Activated naive CD8-positive, alpha-beta T cell treated with anti-CD3 and anti-CD28 coated beads for 36 hours (primary cell): Measurements from ENCODE around the gene FAM25A. TPM values are rescaled to one million over a fixed set of nuclear protein-coding genes. Genes with fewer than 3 reads are reported as not detected.
A peak's percentile ranks its signal among the peaks of the same experiment; 100 is the strongest.
"Not testable (repeated sequence)": the region's sequence is repeated elsewhere in the genome, so short reads cannot be mapped to it uniquely, and the experiment has no call there.

Experiments used
- DNase-seq: peaks from one replicate; pipeline ENCODE4 v3.0.0; 2021
- H3K27ac Mint-ChIP-seq: one replicate; pipeline ENCODE4 v1.8.0; 2022; ENCODE audit warnings: mild to moderate bottlenecking, moderate library complexity, mixed read lengths
- H3K27me3 Mint-ChIP-seq: one replicate; pipeline ENCODE4 v1.8.0; 2022; ENCODE audit warnings: mild to moderate bottlenecking, mixed read lengths
- H3K36me3 Mint-ChIP-seq: one replicate; pipeline ENCODE4 v1.8.0; 2021; ENCODE audit warnings: mild to moderate bottlenecking, mixed read lengths
- H3K4me1 Mint-ChIP-seq: one replicate; pipeline ENCODE4 v1.8.0; 2021; ENCODE audit warnings: mixed read lengths
- H3K4me3 Mint-ChIP-seq: one replicate; pipeline ENCODE4 v1.8.0; 2022; ENCODE audit warnings: mild to moderate bottlenecking, moderate library complexity, mixed read lengths
- H3K9me3 Mint-ChIP-seq: one replicate; pipeline ENCODE4 v1.8.0; 2022; ENCODE audit warnings: mixed read lengths
- total RNA-seq, 2 experiments: library from RNA; stranded (reverse); gene quantifications; one replicate each; pipeline ENCODE4 v1.2.3, GENCODE V29; 2021

FAM25A gene
- total RNA-seq, 2 experiments from 2014 or later = not detected

GRCh38 chr10:86992929-86993328 is 27.2 kb upstream of the FAM25A start:
- no peaks in the 10 kb centered on the region for H3K36me3 Mint-ChIP-seq
- no peak overlapping the region for H3K4me3 Mint-ChIP-seq
- DNase-seq = no peak
- H3K27me3 Mint-ChIP-seq = peaks cover 7% of the 10 kb centered on the region
- no peak overlapping the region for H3K27ac Mint-ChIP-seq
- no peaks in the 10 kb centered on the region for H3K4me1 Mint-ChIP-seq
- H3K9me3 Mint-ChIP-seq = no peaks in the 10 kb centered on the region

- H3K9me3 Mint-ChIP-seq, H3K27me3 Mint-ChIP-seq, H3K36me3 Mint-ChIP-seq, DNase-seq, H3K27ac Mint-ChIP-seq, H3K4me1 Mint-ChIP-seq, H3K4me3 Mint-ChIP-seq: not testable (repeated sequence)
Observed at GRCh38 chr10:86999802-87000403, 20.2 kb upstream of the FAM25A start.

GRCh38 chr10:87000491-87000890 is 19.6 kb upstream of the FAM25A start:
- H3K27me3 Mint-ChIP-seq = no peaks in the 10 kb centered on the region
- H3K27ac Mint-ChIP-seq = no peak overlapping the region
- no peaks in the 10 kb centered on the region for H3K4me1 Mint-ChIP-seq
- H3K9me3 Mint-ChIP-seq = no peaks in the 10 kb centered on the region
- no peak overlapping the region for H3K4me3 Mint-ChIP-seq
- H3K36me3 Mint-ChIP-seq = no peaks in the 10 kb centered on the region
- DNase-seq = no peak

- not testable (repeated sequence) for DNase-seq, H3K36me3 Mint-ChIP-seq, H3K4me3 Mint-ChIP-seq, H3K9me3 Mint-ChIP-seq, H3K4me1 Mint-ChIP-seq, H3K27ac Mint-ChIP-seq, H3K27me3 Mint-ChIP-seq
Observed at GRCh38 chr10:87007124-87007523, 13.0 kb upstream of the FAM25A start.

GRCh38 chr10:87007674-87008073 is 12.4 kb upstream of the FAM25A start:
- H3K9me3 Mint-ChIP-seq, H3K27me3 Mint-ChIP-seq: not testable (repeated sequence)

GRCh38 chr10:87008303-87008702 is 11.8 kb upstream of the FAM25A start:
- H3K9me3 Mint-ChIP-seq, H3K4me3 Mint-ChIP-seq, DNase-seq, H3K27ac Mint-ChIP-seq, H3K27me3 Mint-ChIP-seq, H3K36me3 Mint-ChIP-seq, H3K4me1 Mint-ChIP-seq: not testable (repeated sequence)

More at GRCh38 chr10:87007674-87008073, 12.4 kb upstream of the FAM25A start:
- H3K4me1 Mint-ChIP-seq, H3K27ac Mint-ChIP-seq, H3K36me3 Mint-ChIP-seq, DNase-seq, H3K4me3 Mint-ChIP-seq: not testable (repeated sequence)

GRCh38 chr10:87009134-87009696 is 10.9 kb upstream of the FAM25A start:
- H3K4me1 Mint-ChIP-seq, H3K9me3 Mint-ChIP-seq, H3K27me3 Mint-ChIP-seq, H3K4me3 Mint-ChIP-seq, H3K36me3 Mint-ChIP-seq, DNase-seq, H3K27ac Mint-ChIP-seq: not testable (repeated sequence)

- H3K36me3 Mint-ChIP-seq, H3K27ac Mint-ChIP-seq, H3K4me3 Mint-ChIP-seq, H3K9me3 Mint-ChIP-seq, DNase-seq, H3K4me1 Mint-ChIP-seq, H3K27me3 Mint-ChIP-seq: not testable (repeated sequence)
Observed at GRCh38 chr10:87013528-87013927, 6.6 kb upstream of the FAM25A start.

GRCh38 chr10:87014986-87015716 is 4.9 kb upstream of the FAM25A start:
- H3K36me3 Mint-ChIP-seq, H3K4me1 Mint-ChIP-seq, H3K27me3 Mint-ChIP-seq, H3K27ac Mint-ChIP-seq, H3K9me3 Mint-ChIP-seq, H3K4me3 Mint-ChIP-seq, DNase-seq: not testable (repeated sequence)

GRCh38 chr10:87018127-87018526 is 2.0 kb upstream of the FAM25A start:
- H3K9me3 Mint-ChIP-seq, DNase-seq, H3K27ac Mint-ChIP-seq, H3K4me3 Mint-ChIP-seq, H3K4me1 Mint-ChIP-seq, H3K36me3 Mint-ChIP-seq, H3K27me3 Mint-ChIP-seq: not testable (repeated sequence)

- not testable (repeated sequence) for H3K27ac Mint-ChIP-seq, H3K9me3 Mint-ChIP-seq, H3K4me1 Mint-ChIP-seq, H3K4me3 Mint-ChIP-seq, DNase-seq, H3K27me3 Mint-ChIP-seq, H3K36me3 Mint-ChIP-seq
Observed at GRCh38 chr10:87019066-87019465, 1.0 kb upstream of the FAM25A start.

GRCh38 chr10:87019504-87019903 is 590 bp upstream of the FAM25A start:
- not testable (repeated sequence) for H3K36me3 Mint-ChIP-seq, H3K27me3 Mint-ChIP-seq, DNase-seq, H3K4me3 Mint-ChIP-seq, H3K27ac Mint-ChIP-seq, H3K9me3 Mint-ChIP-seq, H3K4me1 Mint-ChIP-seq

- Mint-ChIP-seq H3K4me1 (peaks cover 15% of the 10 kb centered on the region), H3K27ac (peak overlapping the region; percentile 83)
- DNase-seq = peak; percentile 38
- not testable (repeated sequence) for H3K4me3 Mint-ChIP-seq, H3K9me3 Mint-ChIP-seq, H3K27me3 Mint-ChIP-seq, H3K36me3 Mint-ChIP-seq
Observed at GRCh38 chr10:87025285-87025958, 5.3 kb downstream of the FAM25A start.

- not testable (repeated sequence) for H3K9me3 Mint-ChIP-seq, H3K4me3 Mint-ChIP-seq, H3K27ac Mint-ChIP-seq, H3K36me3 Mint-ChIP-seq, DNase-seq, H3K27me3 Mint-ChIP-seq
- H3K4me1 Mint-ChIP-seq = peaks cover 15% of the 10 kb centered on the region
Observed at GRCh38 chr10:87026747-87027508, 6.8 kb downstream of the FAM25A start.

GRCh38 chr10:87030419-87030818 is 10.3 kb downstream of the FAM25A start:
- H3K36me3 Mint-ChIP-seq, H3K27me3 Mint-ChIP-seq, H3K9me3 Mint-ChIP-seq, H3K4me1 Mint-ChIP-seq, DNase-seq, H3K27ac Mint-ChIP-seq, H3K4me3 Mint-ChIP-seq: not testable (repeated sequence)
